Measurements from ENCODE around the gene CR2.

DNA sequence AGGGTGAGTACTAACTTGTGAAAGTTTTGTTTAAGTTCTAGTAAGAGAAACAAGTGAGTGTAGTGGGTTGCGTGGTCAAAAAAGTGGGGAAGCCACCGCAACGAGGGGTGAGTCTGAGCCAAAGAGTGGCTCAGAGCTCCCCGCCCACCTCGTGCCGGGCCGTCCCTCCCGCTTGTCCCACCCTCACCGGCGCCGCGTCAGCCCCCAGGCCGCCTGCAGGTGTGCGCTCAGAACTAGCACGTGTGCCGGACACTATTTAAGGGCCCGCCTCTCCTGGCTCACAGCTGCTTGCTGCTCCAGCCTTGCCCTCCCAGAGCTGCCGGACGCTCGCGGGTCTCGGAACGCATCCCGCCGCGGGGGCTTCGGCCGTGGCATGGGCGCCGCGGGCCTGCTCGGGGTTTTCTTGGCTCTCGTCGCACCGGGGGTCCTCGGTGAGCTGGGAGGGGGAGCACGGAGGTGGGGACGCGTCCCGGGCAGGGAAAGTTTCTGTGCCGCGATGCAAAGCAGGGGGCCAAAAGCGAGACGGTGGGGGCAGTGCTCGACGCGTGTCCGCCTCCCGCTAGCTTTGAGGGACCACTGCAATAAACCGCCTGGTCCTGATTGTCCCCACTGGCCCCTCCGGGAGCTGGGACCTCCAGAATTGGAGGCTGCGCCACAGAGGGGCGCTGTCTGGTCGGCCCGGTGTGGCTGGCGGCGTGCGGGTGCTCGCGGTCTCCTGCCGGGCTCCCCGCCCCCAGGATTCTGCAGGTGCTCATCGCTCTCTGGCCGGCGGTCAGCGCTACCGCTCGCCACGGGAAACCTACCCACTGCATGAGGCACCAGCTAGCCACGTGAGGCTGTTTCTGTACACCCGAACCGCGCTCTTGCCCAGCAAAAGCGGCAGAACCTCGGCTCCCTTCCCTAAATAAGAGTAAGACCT is at the start of gene CR2:
- TF ChIP-seq POLR2A (IDR thresholded peaks at IDR 0.05) = no peak
- TF ChIP-seq, protein P1, sequence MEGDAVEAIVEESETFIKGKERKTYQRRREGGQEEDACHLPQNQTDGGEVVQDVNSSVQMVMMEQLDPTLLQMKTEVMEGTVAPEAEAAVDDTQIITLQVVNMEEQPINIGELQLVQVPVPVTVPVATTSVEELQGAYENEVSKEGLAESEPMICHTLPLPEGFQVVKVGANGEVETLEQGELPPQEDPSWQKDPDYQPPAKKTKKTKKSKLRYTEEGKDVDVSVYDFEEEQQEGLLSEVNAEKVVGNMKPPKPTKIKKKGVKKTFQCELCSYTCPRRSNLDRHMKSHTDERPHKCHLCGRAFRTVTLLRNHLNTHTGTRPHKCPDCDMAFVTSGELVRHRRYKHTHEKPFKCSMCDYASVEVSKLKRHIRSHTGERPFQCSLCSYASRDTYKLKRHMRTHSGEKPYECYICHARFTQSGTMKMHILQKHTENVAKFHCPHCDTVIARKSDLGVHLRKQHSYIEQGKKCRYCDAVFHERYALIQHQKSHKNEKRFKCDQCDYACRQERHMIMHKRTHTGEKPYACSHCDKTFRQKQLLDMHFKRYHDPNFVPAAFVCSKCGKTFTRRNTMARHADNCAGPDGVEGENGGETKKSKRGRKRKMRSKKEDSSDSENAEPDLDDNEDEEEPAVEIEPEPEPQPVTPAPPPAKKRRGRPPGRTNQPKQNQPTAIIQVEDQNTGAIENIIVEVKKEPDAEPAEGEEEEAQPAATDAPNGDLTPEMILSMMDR (IDR thresholded peaks at IDR 0.05 in 4 of 5, conservative IDR thresholded peaks at IDR 0.05 in 1 of 5) = no peak
